Stimulated activated naive CD4-positive, alpha-beta T cell treated with Interleukin-2 at 50 U/mL for 16 hours (primary cell): ENCODE results near the gene ERCC8.

Source experiments
- DNase-seq: peaks from one replicate; lab custom pipeline; 2025; lab: John Stamatoyannopoulos, UW

Gene ERCC8

DNA sequence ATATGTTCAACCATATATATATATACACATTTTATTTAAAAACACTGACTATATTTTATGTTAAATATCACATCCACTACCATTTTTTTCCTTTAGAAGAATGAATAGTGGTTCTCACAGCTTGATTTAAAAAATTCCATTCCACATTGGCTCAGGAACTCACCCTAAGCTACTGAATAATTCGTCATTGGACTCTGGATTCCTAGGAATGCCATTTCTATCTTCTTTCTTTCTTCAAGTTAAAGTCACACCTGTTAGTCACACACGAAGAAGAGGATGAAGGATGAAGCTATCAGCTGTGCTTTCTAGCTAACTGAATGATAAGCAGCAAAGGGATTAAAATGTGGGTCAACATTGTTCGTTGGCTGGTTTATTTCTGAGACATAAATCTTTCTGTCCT, 108.7 kb downstream of the ERCC8 start:
- DNase-seq = no peak

- no peak for DNase-seq
Measured at GRCh38 chr5:60835554-60835953, 109.3 kb downstream of the ERCC8 start.

GRCh38 chr5:60833520-60833919, 111.3 kb downstream of the ERCC8 start:
- no peak for DNase-seq

GRCh38 chr5:60830581-60831127, 114.2 kb downstream of the ERCC8 start:
- DNase-seq = no peak

GRCh38 chr5:60829490-60830266, 115.2 kb downstream of the ERCC8 start:
- no peak for DNase-seq

- DNase-seq = no peak
Measured at GRCh38 chr5:60827201-60827600, 117.7 kb downstream of the ERCC8 start.

DNA sequence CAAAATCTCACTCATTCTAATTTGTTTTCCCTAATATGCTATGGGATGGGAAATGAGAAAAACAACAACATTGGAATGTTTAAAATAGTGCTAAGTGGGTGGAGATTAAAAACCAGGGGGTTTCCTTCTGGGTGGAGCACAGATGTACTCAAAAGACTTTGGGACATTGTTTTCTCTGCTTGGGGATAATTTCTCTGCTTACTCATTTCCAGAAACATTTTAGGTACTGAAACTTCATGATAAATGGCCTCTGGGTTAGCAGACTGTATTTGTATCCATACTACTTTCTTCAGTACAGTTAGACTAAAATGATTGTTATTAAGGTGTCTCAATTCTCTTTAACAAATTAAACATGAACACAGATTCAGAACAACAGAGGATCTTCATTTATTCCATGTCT, 118.2 kb downstream of the ERCC8 start:
- DNase-seq = no peak
